ENCODE data around the gene SCN10A.

Gene SCN10A

DNA sequence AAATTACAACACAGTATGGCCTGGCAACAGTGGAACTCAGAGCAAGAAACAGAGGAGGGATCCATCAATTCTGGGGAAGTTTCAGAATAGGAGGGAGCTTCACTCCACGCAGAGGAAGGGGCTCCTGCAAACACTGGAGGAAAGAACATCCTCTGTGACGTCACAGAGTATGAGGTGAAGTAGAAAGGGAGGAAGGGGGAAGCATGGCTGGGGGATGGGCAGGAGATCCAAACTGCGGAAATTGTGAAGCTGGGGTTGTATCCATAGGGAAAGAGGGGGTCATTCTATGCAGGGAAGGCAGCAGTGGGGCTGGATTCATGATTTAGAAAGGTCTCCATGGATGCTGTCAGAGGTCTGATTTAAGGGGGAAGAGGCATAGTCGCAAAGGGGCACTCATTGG lies 8.3 kb upstream of the SCN10A start:
- no peak for DNase-seq (ENCODE audit: low spot score)
- TF ChIP-seq, protein P1, sequence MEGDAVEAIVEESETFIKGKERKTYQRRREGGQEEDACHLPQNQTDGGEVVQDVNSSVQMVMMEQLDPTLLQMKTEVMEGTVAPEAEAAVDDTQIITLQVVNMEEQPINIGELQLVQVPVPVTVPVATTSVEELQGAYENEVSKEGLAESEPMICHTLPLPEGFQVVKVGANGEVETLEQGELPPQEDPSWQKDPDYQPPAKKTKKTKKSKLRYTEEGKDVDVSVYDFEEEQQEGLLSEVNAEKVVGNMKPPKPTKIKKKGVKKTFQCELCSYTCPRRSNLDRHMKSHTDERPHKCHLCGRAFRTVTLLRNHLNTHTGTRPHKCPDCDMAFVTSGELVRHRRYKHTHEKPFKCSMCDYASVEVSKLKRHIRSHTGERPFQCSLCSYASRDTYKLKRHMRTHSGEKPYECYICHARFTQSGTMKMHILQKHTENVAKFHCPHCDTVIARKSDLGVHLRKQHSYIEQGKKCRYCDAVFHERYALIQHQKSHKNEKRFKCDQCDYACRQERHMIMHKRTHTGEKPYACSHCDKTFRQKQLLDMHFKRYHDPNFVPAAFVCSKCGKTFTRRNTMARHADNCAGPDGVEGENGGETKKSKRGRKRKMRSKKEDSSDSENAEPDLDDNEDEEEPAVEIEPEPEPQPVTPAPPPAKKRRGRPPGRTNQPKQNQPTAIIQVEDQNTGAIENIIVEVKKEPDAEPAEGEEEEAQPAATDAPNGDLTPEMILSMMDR (IDR thresholded peaks at IDR 0.05; ENCODE audit: extremely low read depth, missing control alignments) = no peak

DNA sequence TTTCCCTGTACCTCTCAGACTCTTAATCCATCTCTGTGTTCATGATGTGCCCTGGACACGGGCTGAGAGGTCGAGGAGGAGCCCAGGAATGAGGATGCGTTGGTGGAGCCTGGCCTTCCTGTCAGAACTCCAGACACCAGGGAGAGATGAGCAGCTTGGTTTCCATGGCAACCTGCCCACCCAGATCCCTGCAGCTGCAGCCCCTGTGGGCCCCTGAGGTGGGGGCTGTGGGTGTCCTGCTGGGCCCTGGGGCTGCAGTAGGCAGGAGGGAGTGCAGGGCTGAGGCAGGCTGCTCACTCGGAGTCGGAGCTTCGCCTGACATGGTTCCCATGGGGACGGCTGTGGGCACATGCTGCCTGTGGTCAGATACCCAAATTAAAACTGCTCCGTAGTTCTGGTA lies 7.7 kb upstream of the SCN10A start:
- no peak for DNase-seq (ENCODE audit: low spot score)

DNA sequence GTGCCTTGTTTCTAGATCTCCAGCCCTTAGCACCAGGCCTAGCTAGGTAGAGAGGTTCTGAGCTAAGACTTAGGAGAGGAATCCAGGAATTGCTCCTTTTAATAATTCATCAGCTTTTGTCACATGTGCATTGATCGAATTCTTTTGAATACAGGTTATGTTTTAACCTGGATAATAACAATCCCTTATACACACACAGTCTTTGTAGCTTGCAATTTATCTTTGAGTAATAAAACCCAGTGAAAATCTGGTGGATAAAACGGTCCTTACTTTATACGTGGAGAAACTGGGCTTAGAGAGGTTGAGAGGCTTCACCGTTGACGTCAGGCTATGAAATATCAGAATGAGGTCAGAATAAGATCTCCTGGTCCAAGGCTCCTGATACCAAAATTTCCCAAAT lies 7.2 kb upstream of the SCN10A start:
- TF ChIP-seq, protein P1 (IDR thresholded peaks at IDR 0.05; ENCODE audit: extremely low read depth, missing control alignments) = no peak
- DNase-seq (ENCODE audit: low spot score) = no peak

More for the DNA sequence above, 7.7 kb upstream of the SCN10A start:
- TF ChIP-seq, protein P1 (IDR thresholded peaks at IDR 0.05; ENCODE audit: extremely low read depth, missing control alignments) = no peak

DNA sequence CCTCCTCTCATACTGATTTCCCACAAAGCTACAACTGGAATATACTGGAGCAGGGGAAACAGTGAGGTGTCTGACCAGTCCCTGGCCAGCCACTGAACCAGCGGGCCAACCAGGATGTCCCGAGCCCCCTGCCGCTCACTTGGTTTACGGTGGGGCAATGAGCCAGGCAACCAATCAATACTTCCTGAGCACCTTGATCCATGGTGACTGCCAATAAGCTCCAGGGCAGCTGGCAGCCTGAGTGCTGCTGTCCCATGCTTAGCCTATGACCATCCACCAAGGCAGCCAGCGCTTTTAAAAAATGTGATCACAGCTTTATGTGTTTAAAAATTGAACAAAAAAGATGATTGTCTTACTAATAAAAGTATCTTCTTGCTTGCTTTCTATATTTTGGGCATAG lies 4.2 kb downstream of the SCN10A start:
- DNase-seq (ENCODE audit: low spot score) = no peak
- TF ChIP-seq, protein P1 (IDR thresholded peaks at IDR 0.05; ENCODE audit: extremely low read depth, missing control alignments) = no peak

DNA sequence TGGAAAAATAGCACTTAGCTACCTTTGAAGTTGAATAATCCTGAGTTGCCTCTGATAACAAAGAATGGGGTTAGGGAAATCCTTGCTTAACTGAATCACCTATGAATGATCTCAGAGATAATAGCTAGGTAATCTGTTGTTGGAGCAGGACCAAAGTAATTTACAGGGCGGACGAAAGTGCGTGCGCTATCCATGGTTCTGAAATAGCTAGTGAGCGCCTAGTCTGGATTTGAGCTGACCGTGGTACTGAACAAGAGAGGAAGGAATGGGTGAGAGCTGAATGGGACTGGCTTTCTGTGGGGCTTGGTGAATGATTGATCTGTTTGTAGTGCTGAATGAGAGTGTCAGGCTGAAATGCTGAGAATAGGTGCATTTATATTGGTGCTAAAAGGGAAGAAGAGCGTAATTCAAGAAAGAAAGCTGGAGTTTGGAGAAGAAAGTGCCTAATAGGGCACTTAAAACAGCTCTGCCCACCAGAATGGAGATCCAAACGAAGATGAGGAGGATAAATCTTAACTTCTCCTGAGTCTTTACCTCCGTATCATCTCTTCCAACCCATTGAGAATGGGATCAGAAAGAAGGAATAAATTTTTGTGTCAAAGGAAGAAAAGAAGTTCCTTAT lies 10.1 kb downstream of the SCN10A start:
- peak; percentile 49 for DNase-seq (ENCODE audit: low spot score)
- TF ChIP-seq, protein P1 (IDR thresholded peaks at IDR 0.05; ENCODE audit: extremely low read depth, missing control alignments) = no peak

DNA sequence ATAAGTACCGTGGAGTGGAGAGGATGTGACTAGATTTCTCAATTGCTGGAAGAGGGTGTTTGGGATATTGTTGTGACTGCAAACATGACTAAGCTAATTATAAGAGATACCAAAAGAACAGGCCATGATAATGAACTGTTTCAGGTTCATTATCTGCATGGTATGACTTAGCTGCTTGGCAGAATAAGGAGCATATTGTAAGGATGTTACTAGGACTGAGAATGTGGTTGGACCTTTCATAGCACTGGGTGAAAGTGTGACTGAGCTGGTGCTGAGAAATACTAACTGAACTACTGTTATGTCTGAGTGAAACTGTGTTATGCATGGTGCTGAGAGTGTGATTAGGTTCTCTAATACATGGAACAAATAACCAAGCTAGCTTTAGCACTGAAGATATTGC lies 11.0 kb downstream of the SCN10A start:
- no peak for DNase-seq (ENCODE audit: low spot score)
- TF ChIP-seq, protein P1 (IDR thresholded peaks at IDR 0.05; ENCODE audit: extremely low read depth, missing control alignments) = no peak

DNA sequence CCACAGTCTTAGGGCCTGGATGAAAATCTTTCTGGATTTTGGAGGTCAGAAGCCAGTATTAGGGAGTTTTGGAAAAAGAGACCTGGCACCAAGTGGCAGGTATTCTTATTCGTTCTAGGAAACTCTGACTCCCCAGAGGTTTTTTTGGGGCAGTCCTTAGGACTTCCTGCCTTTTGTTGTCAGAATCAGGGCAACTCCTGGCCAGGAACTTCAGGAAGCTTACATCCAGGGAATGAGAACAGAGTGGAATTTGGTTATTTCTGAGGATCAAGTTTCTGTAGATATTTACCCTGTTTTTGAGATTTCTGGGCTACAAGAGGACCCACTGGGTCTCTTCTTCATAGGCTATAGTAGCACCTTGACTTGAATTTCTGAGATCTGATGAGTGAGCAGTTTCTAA lies 15.5 kb downstream of the SCN10A start:
- TF ChIP-seq, protein P1 (IDR thresholded peaks at IDR 0.05; ENCODE audit: extremely low read depth, missing control alignments) = no peak
- no peak for DNase-seq (ENCODE audit: low spot score)
